ENCODE data around the gene RNF207. TPM values are rescaled to one million over a fixed set of nuclear protein-coding genes. Genes with fewer than 3 reads are reported as not detected.

RNF207 gene
- total and polyA plus RNA-seq, 5 donors from 2014 or later: 0.08 to 8.4 (median 0.48) TPM

DNA sequence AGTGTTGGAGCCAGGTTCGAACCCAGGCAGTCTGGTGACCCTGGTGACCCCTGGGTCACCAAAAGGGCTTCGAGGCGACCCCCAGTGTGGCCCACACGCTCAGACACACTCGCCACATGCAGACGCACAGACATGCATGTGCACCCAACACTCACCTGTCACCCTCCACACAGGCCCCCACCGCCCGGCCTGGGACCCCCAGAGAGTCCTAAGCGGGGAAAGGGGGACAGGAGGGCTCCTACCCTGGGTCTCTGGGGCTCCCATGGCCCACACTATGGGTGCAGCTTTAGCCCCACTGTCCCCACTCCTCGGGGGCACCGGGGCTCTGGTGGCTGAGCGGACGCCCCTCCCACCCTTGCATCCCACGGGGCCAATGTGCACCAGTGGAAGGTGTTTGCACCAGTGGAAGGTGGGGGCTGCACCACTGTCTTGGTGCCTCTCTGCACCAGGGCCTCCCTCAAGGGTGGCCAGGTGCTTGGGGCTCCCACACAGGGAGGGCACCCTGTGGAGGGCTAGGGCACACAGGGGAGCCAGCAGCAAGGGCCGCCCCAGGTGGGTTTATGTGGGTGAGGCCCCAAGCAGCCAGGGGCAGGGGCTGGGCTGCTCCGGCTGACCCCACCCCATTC, 35.7 kb upstream of the RNF207 start:
- Mint-ChIP-seq H3K36me3 (no peaks in the 10 kb centered on the region), H3K9me3 (no peaks in the 10 kb centered on the region), H3K27me3 (peaks cover 10% of the 10 kb centered on the region), H3K4me3 (no peak overlapping the region), H3K4me1 (no peaks in the 10 kb centered on the region), H3K27ac (no peak overlapping the region)
- peaks cover 4% of the 10 kb centered on the region for H3K27me3 ChIP-seq (ENCODE audit: control insufficient read depth, insufficient read depth, low read length)
- no peaks in the 10 kb centered on the region for H3K36me3 ChIP-seq (ENCODE audit: control insufficient read depth, insufficient read depth, low read length)
- H3K4me3 ChIP-seq (ENCODE audit: low read depth, low read length): no peak overlapping the region
- ATAC-seq (ENCODE audit: low read depth in 2 of 2) (no peak), DNase-seq (no peak)
- no peak overlapping the region for H3K27ac ChIP-seq (ENCODE audit: insufficient read depth, low read length, poor library complexity, severe bottlenecking)
- H3K4me1 ChIP-seq (ENCODE audit: control insufficient read depth, insufficient read depth, low read length, poor library complexity, severe bottlenecking): no peaks in the 10 kb centered on the region
- H3K9me3 ChIP-seq (ENCODE audit: control insufficient read depth in 2 of 2, low read length in 2 of 2): no peaks in the 10 kb centered on the region

DNA sequence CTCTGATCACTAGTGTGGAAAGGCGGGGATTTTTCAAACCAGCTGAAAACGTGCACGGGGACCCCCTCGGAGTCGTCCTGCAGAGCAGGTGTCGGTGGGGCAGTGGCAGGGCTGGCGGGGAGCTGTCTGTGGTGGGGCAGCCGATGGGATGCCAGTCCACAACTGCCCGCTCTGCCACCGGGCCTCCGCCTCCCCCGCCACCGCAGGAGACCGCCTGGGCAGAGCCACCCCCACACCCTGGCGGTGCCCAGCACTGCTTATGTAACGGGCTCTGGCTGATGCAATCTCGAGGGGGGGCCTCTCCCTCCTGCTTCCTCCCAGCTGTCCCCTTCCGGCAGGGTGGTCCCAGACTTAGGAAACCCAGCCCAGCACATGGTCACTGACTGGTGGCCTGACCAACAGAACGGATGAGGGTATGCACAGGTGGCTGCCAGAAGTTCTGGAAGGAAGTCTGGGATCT, 35.1 kb upstream of the RNF207 start:
- H3K36me3 ChIP-seq (ENCODE audit: control insufficient read depth, insufficient read depth, low read length): no peaks in the 10 kb centered on the region
- H3K27ac ChIP-seq (ENCODE audit: insufficient read depth, low read length, poor library complexity, severe bottlenecking): no peak overlapping the region
- Mint-ChIP-seq H3K27ac (no peak overlapping the region), H3K9me3 (no peaks in the 10 kb centered on the region), H3K27me3 (peaks cover 10% of the 10 kb centered on the region), H3K4me1 (no peaks in the 10 kb centered on the region), H3K36me3 (no peaks in the 10 kb centered on the region), H3K4me3 (no peak overlapping the region)
- peaks cover 5% of the 10 kb centered on the region for H3K27me3 ChIP-seq (ENCODE audit: control insufficient read depth, insufficient read depth, low read length)
- no peaks in the 10 kb centered on the region for H3K4me1 ChIP-seq (ENCODE audit: control insufficient read depth, insufficient read depth, low read length, poor library complexity, severe bottlenecking)
- H3K4me3 ChIP-seq (ENCODE audit: low read depth, low read length): no peak overlapping the region
- no peak for DNase-seq
- no peak for ATAC-seq (ENCODE audit: low read depth in 2 of 2)
- no peaks in the 10 kb centered on the region for H3K9me3 ChIP-seq (ENCODE audit: control insufficient read depth in 2 of 2, low read length in 2 of 2)

DNA sequence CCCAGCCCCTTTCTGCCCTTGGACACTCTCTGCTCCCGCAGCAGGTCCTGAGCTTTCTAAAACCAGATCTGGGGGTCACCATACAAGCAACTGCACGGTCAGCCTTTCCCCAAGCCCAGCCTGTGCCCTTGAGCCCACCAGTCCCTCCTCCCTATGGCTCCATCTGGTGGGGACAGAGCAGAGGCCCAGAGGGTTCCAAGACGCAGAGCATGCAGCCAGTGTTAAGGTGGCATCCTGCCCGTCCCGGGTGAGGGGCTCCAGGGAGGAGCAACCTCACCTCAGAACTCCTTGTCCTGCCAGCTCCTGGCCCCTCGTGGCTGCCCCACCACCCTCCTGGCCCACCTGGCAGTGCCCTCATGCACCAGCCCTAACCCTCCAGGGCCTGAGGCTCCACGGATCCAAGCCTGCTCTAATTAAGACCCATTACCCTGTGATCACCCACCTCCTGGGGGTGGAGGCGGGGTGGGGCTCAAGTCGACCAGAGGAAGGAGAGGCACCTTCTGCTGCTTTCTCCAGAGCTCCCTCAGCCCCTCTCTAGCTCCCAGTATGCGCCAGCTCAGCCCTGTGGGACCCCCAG, 34.3 kb upstream of the RNF207 start:
- H3K4me3 Mint-ChIP-seq: no peak overlapping the region
- H3K27ac ChIP-seq (ENCODE audit: insufficient read depth, low read length, poor library complexity, severe bottlenecking): no peak overlapping the region
- ATAC-seq (ENCODE audit: low read depth in 2 of 2) (no peak), DNase-seq (no peak)
- peaks cover 11% of the 10 kb centered on the region for H3K27me3 Mint-ChIP-seq
- H3K4me1 ChIP-seq (ENCODE audit: control insufficient read depth, insufficient read depth, low read length, poor library complexity, severe bottlenecking): no peaks in the 10 kb centered on the region
- H3K9me3 Mint-ChIP-seq: no peaks in the 10 kb centered on the region
- no peak overlapping the region for H3K4me3 ChIP-seq (ENCODE audit: low read depth, low read length)
- peaks cover 10% of the 10 kb centered on the region for H3K27me3 ChIP-seq (ENCODE audit: control insufficient read depth, insufficient read depth, low read length)
- H3K9me3 ChIP-seq (ENCODE audit: control insufficient read depth in 2 of 2, low read length in 2 of 2): no peaks in the 10 kb centered on the region
- H3K4me1 Mint-ChIP-seq: no peaks in the 10 kb centered on the region
- no peak overlapping the region for H3K27ac Mint-ChIP-seq
- no peaks in the 10 kb centered on the region for H3K36me3 Mint-ChIP-seq
- H3K36me3 ChIP-seq (ENCODE audit: control insufficient read depth, insufficient read depth, low read length): no peaks in the 10 kb centered on the region

DNA sequence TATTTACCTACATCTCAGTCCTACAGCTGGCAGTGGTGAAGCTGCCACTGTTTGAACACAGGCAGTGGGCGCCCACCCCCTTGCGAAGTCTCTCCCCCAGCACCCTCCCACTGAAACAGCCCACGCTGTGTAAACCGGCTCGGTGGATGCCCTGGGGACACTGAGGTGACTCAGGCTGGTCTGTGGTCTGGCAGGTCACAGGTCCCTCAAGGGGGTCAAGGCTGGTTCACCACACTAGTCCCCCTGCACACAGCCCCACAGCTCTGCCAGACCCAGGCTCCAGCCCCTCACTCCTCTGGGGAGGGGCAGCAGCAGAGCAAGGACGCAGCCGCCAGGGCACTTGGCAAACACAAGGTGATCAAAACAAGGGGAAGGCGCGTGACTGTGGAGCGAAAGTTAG, 33.4 kb upstream of the RNF207 start:
- peaks cover 0 to 3% (median 1%) of the 10 kb centered on the region in 4 donors for H3K4me1 Mint-ChIP-seq
- ATAC-seq (ENCODE audit: low read depth in 2 of 2) (no peak), DNase-seq (no peak)
- H3K27ac ChIP-seq (ENCODE audit: insufficient read depth, low read length, poor library complexity, severe bottlenecking): no peak overlapping the region
- no peaks in the 10 kb centered on the region for H3K4me1 ChIP-seq (ENCODE audit: control insufficient read depth, insufficient read depth, low read length, poor library complexity, severe bottlenecking)
- no peaks in the 10 kb centered on the region for H3K36me3 ChIP-seq (ENCODE audit: control insufficient read depth, insufficient read depth, low read length)
- no peak overlapping the region for H3K27ac Mint-ChIP-seq
- peaks cover 20% of the 10 kb centered on the region for H3K27me3 Mint-ChIP-seq
- H3K4me3 Mint-ChIP-seq: no peak overlapping the region
- no peaks in the 10 kb centered on the region for H3K36me3 Mint-ChIP-seq
- no peaks in the 10 kb centered on the region for H3K9me3 ChIP-seq (ENCODE audit: control insufficient read depth in 2 of 2, low read length in 2 of 2)
- no peak overlapping the region for H3K4me3 ChIP-seq (ENCODE audit: low read depth, low read length)
- peaks cover 12% of the 10 kb centered on the region for H3K27me3 ChIP-seq (ENCODE audit: control insufficient read depth, insufficient read depth, low read length)
- no peaks in the 10 kb centered on the region for H3K9me3 Mint-ChIP-seq

DNA sequence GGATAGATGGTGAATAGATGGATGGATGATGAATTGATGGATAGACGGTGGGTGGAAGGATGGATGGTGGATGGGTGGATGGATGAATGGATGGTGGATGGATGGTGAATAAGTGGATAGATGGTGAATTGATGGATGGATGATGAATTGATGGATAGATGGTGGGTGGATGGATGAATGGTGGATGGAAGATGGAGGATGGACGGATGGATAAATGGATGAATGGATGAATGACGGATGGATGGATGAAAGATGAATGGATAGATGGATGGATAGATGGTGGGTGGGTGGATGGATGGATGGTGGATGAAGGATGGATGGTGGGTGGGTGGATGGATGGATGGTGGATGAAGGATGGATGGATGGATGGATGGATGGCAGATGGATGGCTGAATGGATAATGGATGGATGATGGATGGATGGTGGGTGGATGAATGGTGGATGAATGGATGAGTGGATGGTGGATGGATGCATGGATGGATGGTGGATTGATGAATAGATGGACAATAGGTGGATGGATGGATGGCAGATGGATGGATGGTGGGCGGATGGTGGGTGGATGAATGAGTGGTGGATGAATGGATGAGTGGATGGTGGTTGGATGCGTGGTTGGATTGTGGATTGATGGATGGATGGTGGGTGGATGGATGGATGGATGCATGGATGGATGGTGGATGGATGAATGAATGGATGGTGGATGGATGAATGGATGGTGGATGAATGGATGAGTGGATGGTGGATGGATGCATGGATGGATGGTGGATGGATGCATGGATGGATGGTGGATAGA, 31.1 kb upstream of the RNF207 start:
- no peak overlapping the region for H3K27ac ChIP-seq (ENCODE audit: insufficient read depth, low read length, poor library complexity, severe bottlenecking)
- H3K4me1 ChIP-seq (ENCODE audit: control insufficient read depth, insufficient read depth, low read length, poor library complexity, severe bottlenecking): peaks cover 3% of the 10 kb centered on the region
- ATAC-seq (ENCODE audit: low read depth in 2 of 2) (no peak), DNase-seq (no peak)
- H3K36me3 Mint-ChIP-seq: no peaks in the 10 kb centered on the region
- H3K4me1 Mint-ChIP-seq: peaks cover 0 to 13% (median 3%) of the 10 kb centered on the region in 4 donors
- H3K9me3 Mint-ChIP-seq: no peaks in the 10 kb centered on the region
- peaks cover 33% of the 10 kb centered on the region for H3K27me3 Mint-ChIP-seq
- H3K4me3 ChIP-seq (ENCODE audit: low read depth, low read length): no peak overlapping the region
- H3K9me3 ChIP-seq (ENCODE audit: control insufficient read depth in 2 of 2, low read length in 2 of 2): no peaks in the 10 kb centered on the region
- no peak overlapping the region for H3K4me3 Mint-ChIP-seq
- H3K27me3 ChIP-seq (ENCODE audit: control insufficient read depth, insufficient read depth, low read length): peaks cover 12% of the 10 kb centered on the region
- no peaks in the 10 kb centered on the region for H3K36me3 ChIP-seq (ENCODE audit: control insufficient read depth, insufficient read depth, low read length)
- no peak overlapping the region for H3K27ac Mint-ChIP-seq

DNA sequence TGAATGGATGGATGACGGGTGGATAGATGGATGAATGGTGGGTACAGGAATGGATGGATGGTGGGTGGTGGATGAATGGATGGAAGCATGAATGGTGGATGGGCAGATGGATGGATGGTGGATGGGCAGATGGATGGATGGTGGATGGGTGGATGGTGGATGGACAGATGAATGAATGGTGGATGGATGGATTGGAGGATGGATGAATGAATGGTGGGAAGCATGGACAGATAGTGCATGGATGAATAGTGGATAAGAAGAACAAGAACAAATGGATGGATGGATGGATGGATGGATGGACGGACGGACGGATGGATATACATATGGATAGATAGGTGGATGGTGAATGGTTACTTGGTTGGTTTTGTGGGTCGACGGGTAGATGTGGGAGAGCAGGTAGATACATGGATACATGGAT, 30.5 kb upstream of the RNF207 start:
- Histone ChIP-seq H3K4me1 (ENCODE audit: control insufficient read depth, insufficient read depth, low read length, poor library complexity, severe bottlenecking) (peaks cover 7% of the 10 kb centered on the region), H3K27me3 (ENCODE audit: control insufficient read depth, insufficient read depth, low read length) (peaks cover 12% of the 10 kb centered on the region), H3K4me3 (ENCODE audit: low read depth, low read length) (no peak overlapping the region), H3K27ac (ENCODE audit: insufficient read depth, low read length, poor library complexity, severe bottlenecking) (no peak overlapping the region), H3K36me3 (ENCODE audit: control insufficient read depth, insufficient read depth, low read length) (no peaks in the 10 kb centered on the region), H3K9me3 (ENCODE audit: control insufficient read depth in 2 of 2, low read length in 2 of 2) (no peaks in the 10 kb centered on the region)
- Mint-ChIP-seq H3K9me3 (no peaks in the 10 kb centered on the region), H3K4me1 (peaks cover 0 to 13% (median 3%) of the 10 kb centered on the region in 4 donors), H3K36me3 (no peaks in the 10 kb centered on the region), H3K27ac (no peak overlapping the region), H3K4me3 (no peak overlapping the region), H3K27me3 (peaks cover 32% of the 10 kb centered on the region)
- DNase-seq (no peak), ATAC-seq (ENCODE audit: low read depth in 2 of 2) (no peak)

DNA sequence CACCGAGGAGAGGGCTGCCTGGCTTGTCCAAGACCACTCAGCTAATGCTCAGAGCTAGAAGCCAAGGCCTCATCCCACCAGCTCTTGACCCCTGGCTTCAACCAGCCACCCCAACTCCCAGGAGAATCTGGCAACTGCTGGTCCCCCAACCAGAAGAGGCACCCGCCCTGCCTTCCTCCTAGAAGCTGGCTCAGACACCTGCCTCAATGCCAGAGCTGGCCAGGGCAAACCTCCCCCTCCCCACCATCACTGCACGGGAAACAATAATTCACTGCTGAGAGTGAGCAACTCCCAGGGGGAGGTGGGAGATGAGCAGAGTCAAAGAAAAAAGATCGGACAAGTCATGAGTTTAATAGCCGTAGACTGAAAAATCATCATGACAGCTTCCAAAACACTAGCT, 29.1 kb upstream of the RNF207 start:
- H3K9me3 Mint-ChIP-seq: no peaks in the 10 kb centered on the region
- peaks cover 0 to 24% (median 9%) of the 10 kb centered on the region in 4 donors for H3K4me1 Mint-ChIP-seq
- Histone ChIP-seq H3K27me3 (ENCODE audit: control insufficient read depth, insufficient read depth, low read length) (peaks cover 12% of the 10 kb centered on the region), H3K9me3 (ENCODE audit: control insufficient read depth in 2 of 2, low read length in 2 of 2) (no peaks in the 10 kb centered on the region), H3K36me3 (ENCODE audit: control insufficient read depth, insufficient read depth, low read length) (no peaks in the 10 kb centered on the region), H3K4me1 (ENCODE audit: control insufficient read depth, insufficient read depth, low read length, poor library complexity, severe bottlenecking) (peaks cover 14% of the 10 kb centered on the region), H3K4me3 (ENCODE audit: low read depth, low read length) (no peak overlapping the region), H3K27ac (ENCODE audit: insufficient read depth, low read length, poor library complexity, severe bottlenecking) (no peak overlapping the region)
- peak overlapping the region in 1 of 3 donors; percentile 14 for H3K27ac Mint-ChIP-seq
- peaks cover 4% of the 10 kb centered on the region for H3K36me3 Mint-ChIP-seq
- DNase-seq (no peak), ATAC-seq (ENCODE audit: low read depth in 2 of 2) (no peak)
- peaks cover 38% of the 10 kb centered on the region for H3K27me3 Mint-ChIP-seq
- H3K4me3 Mint-ChIP-seq: no peak overlapping the region
